Right atrium auricular region (tissue), 2 donors: ENCODE results near the gene NALCN. TPM values are rescaled to one million over a fixed set of nuclear protein-coding genes. Genes with fewer than 3 reads are reported as not detected.

ENCODE experiments used
- DNase-seq: peaks from one replicate; pipeline ENCODE4 v3.0.0-alpha.2; 2019; ENCODE audit warnings: low spot score
- H3K27ac ChIP-seq, 2 donors: fragments of 200-600 bp; sonication (generic); 1 replicate in 1 of 2; 2 replicates in 1 of 2; pipeline ENCODE4 v1.5.1; 2016 to 2019
- H3K27me3 ChIP-seq, 2 donors: fragments of 200-600 bp; sonication (generic); one replicate each; pipeline versions ENCODE4 v1.5.1 to v1.6.0; 2017 to 2019
- H3K36me3 ChIP-seq: fragments of 200-600 bp; sonication (generic); one replicate; pipeline ENCODE4 v1.5.1; 2016
- H3K4me1 ChIP-seq, 2 donors: fragments of 200-600 bp; sonication (generic); one replicate each; pipeline versions ENCODE4 v1.5.1 to v1.6.0; 2017 to 2019
- H3K4me3 ChIP-seq, 2 donors: fragments of 200-600 bp; sonication (generic); 1 replicate in 1 of 2; 2 replicates in 1 of 2; pipeline ENCODE4 v1.5.1; 2017 to 2019; ENCODE audit warnings: mild to moderate bottlenecking in 1 of 2, moderate library complexity in 1 of 2
- H3K9me3 ChIP-seq, 2 donors: fragments of 200-600 bp; sonication (generic); one replicate each; pipeline ENCODE4 v1.5.1; 2019
- total RNA-seq, 2 donors: library from RNA; depleted of rRNA; stranded (reverse); fragments of >200 nt; gene quantifications; one replicate each; pipeline ENCODE4 v1.1.0, GENCODE V29; 2016
- TF ChIP-seq, protein P1 (sequence below), 2 donors: fragments of 200-600 bp; sonication (generic); IDR thresholded peaks; one replicate each; pipeline ENCODE4 v1.5.1; 2019; ENCODE audit warnings: antibody characterized with exemption in 2 of 2

Gene NALCN
- total RNA-seq, 2 donors from 2014 or later, result 6.2 to 21.1 TPM

DNA sequence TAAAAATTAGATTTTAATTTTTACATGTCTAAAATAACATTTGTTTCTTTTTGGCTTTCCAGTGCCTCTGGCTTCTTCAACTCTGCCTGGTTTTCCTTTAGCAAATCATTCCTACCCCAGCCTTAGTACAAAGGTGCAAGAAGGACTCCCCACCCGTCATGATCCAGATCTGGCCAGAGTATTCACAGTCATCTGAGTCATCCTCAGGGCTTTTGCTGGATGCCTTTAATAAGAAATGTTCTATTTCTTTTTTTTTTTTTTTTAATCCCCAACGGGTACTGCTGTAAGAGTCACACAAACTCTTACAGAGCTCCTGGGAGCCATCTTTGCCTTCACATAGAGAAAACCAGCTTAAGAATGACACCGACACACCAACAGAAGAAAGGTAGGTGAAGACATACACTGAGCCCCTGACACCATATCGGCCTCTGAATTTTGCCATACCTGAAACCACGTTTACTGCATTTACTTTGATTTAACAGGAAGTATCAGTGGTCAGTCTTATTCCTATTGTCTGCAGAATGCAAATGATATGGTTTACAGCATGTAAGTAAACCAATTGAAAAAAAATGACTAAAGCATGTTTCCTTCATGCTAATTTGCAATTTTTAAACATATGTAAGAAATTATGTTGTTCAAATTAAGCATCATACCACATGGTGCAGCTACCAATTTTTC, 184.4 kb downstream of the NALCN start:
- no peaks in the 10 kb centered on the region for H3K4me1 ChIP-seq

DNA sequence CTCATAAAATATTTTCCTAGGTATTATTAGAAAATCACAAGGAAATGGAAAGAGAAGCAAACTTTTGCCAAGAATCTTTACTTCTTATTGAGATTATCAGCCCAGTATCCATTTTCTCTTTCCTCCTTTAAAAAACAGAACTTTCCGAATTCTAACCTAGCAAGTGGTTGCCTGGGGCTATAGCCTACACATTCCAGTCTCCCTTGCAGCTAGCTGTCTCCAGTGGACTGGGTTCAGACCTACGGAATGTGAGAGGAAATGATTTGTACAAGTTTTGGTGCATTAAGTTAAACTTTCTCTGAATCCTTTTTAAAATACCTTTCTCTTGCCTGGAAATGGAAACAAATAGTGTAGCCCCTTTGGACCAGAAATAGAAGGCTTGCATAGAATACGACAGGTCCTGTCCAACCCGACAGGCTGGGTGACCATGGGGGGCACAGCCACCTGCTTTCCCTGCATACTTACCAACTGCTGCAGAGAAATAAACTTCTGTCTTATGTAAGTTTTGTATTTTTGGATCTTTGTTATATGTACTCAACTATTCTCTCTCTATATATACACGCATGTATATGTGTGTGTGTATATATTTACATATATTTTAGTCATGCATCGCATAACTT, 185.9 kb downstream of the NALCN start:
- no peak overlapping the region for H3K27ac ChIP-seq
- no peaks in the 10 kb centered on the region for H3K9me3 ChIP-seq
- H3K4me1 ChIP-seq, result no peaks in the 10 kb centered on the region
- no peak overlapping the region for H3K4me3 ChIP-seq
- DNase-seq, result no peak
- no peaks in the 10 kb centered on the region for H3K27me3 ChIP-seq
- H3K36me3 ChIP-seq, result no peaks in the 10 kb centered on the region
- TF ChIP-seq, protein P1, sequence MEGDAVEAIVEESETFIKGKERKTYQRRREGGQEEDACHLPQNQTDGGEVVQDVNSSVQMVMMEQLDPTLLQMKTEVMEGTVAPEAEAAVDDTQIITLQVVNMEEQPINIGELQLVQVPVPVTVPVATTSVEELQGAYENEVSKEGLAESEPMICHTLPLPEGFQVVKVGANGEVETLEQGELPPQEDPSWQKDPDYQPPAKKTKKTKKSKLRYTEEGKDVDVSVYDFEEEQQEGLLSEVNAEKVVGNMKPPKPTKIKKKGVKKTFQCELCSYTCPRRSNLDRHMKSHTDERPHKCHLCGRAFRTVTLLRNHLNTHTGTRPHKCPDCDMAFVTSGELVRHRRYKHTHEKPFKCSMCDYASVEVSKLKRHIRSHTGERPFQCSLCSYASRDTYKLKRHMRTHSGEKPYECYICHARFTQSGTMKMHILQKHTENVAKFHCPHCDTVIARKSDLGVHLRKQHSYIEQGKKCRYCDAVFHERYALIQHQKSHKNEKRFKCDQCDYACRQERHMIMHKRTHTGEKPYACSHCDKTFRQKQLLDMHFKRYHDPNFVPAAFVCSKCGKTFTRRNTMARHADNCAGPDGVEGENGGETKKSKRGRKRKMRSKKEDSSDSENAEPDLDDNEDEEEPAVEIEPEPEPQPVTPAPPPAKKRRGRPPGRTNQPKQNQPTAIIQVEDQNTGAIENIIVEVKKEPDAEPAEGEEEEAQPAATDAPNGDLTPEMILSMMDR (IDR thresholded peaks at IDR 0.05), result no peak

More for the DNA sequence above, 184.4 kb downstream of the NALCN start:
- TF ChIP-seq, protein P1 (IDR thresholded peaks at IDR 0.05), result no peak
- Histone ChIP-seq H3K27me3 (no peaks in the 10 kb centered on the region), H3K36me3 (no peaks in the 10 kb centered on the region), H3K4me3 (no peak overlapping the region), H3K27ac (no peak overlapping the region), H3K9me3 (no peaks in the 10 kb centered on the region)
- no peak for DNase-seq

GRCh38 chr13:101219609-101220265, 196.6 kb downstream of the NALCN start:
- Histone ChIP-seq H3K4me1 (no peaks in the 10 kb centered on the region), H3K9me3 (no peaks in the 10 kb centered on the region), H3K4me3 (no peak overlapping the region), H3K27ac (no peak overlapping the region), H3K27me3 (no peaks in the 10 kb centered on the region), H3K36me3 (no peaks in the 10 kb centered on the region)
- TF ChIP-seq, protein P1 (IDR thresholded peaks at IDR 0.05), result no peak
- no peak for DNase-seq

DNA sequence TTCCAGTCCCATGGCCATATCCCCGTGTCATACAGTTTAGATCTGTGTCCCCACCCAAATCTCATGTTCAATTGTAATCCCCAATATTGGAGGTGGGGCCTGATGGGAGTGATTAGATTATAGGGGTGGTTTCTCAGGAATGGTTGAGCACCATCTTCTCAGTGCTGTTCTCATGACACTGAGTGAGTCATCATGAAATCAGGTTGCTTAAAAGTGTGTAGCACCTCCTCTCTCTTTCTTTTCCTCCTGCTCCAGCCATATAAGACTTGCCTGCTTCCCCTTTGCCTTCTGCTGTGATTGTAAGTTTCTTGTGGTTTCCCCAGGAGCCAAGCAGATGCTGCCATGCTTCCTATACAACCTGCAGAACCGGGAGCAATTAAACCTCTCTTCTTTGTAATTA, 197.8 kb downstream of the NALCN start:
- TF ChIP-seq, protein P1 (IDR thresholded peaks at IDR 0.05), result no peak
- Histone ChIP-seq H3K27me3 (no peaks in the 10 kb centered on the region), H3K36me3 (no peaks in the 10 kb centered on the region), H3K9me3 (no peaks in the 10 kb centered on the region), H3K4me1 (no peaks in the 10 kb centered on the region), H3K27ac (no peak overlapping the region), H3K4me3 (no peak overlapping the region)
- DNase-seq, result no peak

DNA sequence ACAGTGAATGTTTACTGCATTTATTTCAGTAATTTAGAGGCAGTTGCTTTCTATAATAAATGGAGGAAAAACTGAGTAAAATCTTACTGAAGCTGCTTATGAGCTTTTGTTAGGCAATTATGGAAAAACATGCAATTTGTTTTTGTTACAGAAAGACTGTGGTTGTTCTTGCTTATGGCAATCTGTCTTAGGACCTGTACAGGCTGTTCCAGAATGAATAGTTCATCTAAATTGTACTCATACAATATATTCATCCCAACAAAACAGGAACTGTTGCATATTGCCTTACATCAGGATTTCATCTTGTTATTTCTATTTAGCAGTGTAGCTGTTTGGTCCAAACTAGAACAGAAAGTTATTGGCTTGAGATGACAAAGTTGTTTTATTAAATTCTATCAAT, 199.2 kb downstream of the NALCN start:
- TF ChIP-seq, protein P1 (IDR thresholded peaks at IDR 0.05), result no peak
- Histone ChIP-seq H3K27me3 (no peaks in the 10 kb centered on the region), H3K4me3 (no peak overlapping the region), H3K4me1 (no peaks in the 10 kb centered on the region), H3K36me3 (no peaks in the 10 kb centered on the region), H3K27ac (no peak overlapping the region), H3K9me3 (no peaks in the 10 kb centered on the region)
- no peak for DNase-seq
